ENCODE data around the gene ITIH2.

The ITIH2 gene

DNA sequence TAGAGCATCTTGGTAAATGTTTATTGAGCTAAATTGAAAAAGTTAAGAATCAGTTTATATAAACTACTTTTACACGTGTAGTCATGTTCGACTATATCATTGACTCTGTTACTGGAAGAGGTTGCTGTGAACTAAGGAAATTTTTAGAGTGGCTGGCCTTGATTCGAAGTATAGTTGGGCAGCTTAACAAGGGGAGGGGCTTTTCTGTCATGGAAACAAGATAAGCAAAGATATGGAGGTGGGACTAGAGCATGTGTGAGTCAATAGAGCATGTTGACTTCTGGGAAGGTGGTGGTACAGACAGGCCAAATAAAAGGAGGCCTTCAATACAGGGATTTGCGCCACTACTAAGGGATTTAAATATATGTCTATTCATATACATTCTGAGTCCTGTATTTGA, 92.5 kb downstream of the ITIH2 start:
- DNase-seq (ENCODE audit: low read depth) = peak; percentile 12
- no peak overlapping the region for H3K4me3 ChIP-seq (ENCODE audit: low read depth, low read length)
- TF ChIP-seq MYC (IDR thresholded peaks at IDR 0.05; ENCODE audit: low read depth, low read length) (no peak), POLR2A (IDR thresholded peaks at IDR 0.05; ENCODE audit: extremely low read depth, insufficient read length) (no peak), MAX (IDR thresholded peaks at IDR 0.05; ENCODE audit: low read depth, low read length) (no peak)
- TF ChIP-seq, protein P1, sequence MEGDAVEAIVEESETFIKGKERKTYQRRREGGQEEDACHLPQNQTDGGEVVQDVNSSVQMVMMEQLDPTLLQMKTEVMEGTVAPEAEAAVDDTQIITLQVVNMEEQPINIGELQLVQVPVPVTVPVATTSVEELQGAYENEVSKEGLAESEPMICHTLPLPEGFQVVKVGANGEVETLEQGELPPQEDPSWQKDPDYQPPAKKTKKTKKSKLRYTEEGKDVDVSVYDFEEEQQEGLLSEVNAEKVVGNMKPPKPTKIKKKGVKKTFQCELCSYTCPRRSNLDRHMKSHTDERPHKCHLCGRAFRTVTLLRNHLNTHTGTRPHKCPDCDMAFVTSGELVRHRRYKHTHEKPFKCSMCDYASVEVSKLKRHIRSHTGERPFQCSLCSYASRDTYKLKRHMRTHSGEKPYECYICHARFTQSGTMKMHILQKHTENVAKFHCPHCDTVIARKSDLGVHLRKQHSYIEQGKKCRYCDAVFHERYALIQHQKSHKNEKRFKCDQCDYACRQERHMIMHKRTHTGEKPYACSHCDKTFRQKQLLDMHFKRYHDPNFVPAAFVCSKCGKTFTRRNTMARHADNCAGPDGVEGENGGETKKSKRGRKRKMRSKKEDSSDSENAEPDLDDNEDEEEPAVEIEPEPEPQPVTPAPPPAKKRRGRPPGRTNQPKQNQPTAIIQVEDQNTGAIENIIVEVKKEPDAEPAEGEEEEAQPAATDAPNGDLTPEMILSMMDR (IDR thresholded peaks at IDR 0.05; ENCODE audit: low read depth, low read length) = no peak

DNA sequence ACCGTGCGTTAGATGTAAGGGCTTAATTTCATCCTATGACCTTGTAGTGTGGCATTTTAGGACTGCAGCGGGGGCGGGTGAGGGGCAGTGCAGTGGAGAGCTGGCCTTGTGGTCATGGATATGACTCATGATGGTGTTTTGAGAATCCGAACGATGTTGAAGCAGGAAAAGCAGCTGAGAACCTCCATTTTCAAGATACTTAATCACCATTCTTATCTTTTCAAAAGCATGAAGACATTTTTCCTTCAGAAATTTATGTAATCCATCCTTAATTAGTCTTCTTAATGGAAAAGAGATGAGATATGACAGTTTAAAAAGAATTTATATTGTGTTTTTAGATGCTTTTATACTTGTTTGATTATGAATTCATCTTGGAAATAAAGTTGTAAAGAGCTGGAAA, 94.5 kb downstream of the ITIH2 start:
- no peak overlapping the region for H3K4me3 ChIP-seq (ENCODE audit: low read depth, low read length)
- DNase-seq (ENCODE audit: low read depth) = peak; percentile 66
- TF ChIP-seq MAX (IDR thresholded peaks at IDR 0.05; ENCODE audit: low read depth, low read length) (no peak), MYC (IDR thresholded peaks at IDR 0.05; ENCODE audit: low read depth, low read length) (peak; percentile 36; the same call in 1 of the 2 replicates)
